HepG2 (cell line): ENCODE measurements around the gene NDUFB11. TPM values are rescaled to one million over a fixed set of nuclear protein-coding genes. Genes with fewer than 3 reads are reported as not detected.

ENCODE experiments used
- ATAC-seq: fragments of 200-7000 bp; cut with Tn5 transposase; 3 replicates; pipeline ENCODE4 v1.9.1; 2020; ENCODE audit warnings: mild to moderate bottlenecking, moderate library complexity
- BruUV-seq: library from RNA; stranded (reverse); fragments of 400-500 nt; replicated peaks from 2 replicates; lab custom pipeline; 2021; lab: Mats Ljungman, UMichigan
- CTCF ChIA-PET: fragments of 300-600 bp; formaldehyde crosslinking; extraction: SDS; loops from one replicate; lab custom pipeline; 2021; ENCODE audit warnings: low total read pairs, inconsistent platforms, low intra/inter-chr PET ratio; lab: Yijun Ruan, JAX
- POLR2A ChIA-PET: fragments of 350-600 bp; sonication (Branson Sonifier 250); formaldehyde crosslinking; loops from one replicate; lab custom pipeline; 2020; ENCODE audit warnings: antibody characterized with exemption, inconsistent platforms; lab: Yijun Ruan, JAX
- DNase-seq: peaks from one replicate; pipeline ENCODE4 v3.0.0-alpha.2; 2015; ENCODE audit warnings: low spot score
- FAIRE-seq: peaks from 3 replicates; lab custom pipeline; 2011; peaks lifted over from hg19 to GRCh38; lab: Jason Lieb, UNC
- H2AFZ ChIP-seq: one replicate; pipeline ENCODE4 v1.6.1; 2011; ENCODE audit warnings: low read length, inconsistent platforms
- H3K27ac ChIP-seq: fragments of 300-600 bp; 3 replicates; pipeline ENCODE4 v1.8.0; 2011; ENCODE audit warnings: mixed run types, mild to moderate bottlenecking, mixed read lengths, low read length, inconsistent platforms; ENCODE audit not compliant: insufficient read depth; ENCODE audit errors: extremely low read length
- H3K27me3 ChIP-seq, 2 experiments: fragments of 200-600 bp in 1 of 2; 2 replicates in 1 of 2; 3 replicates in 1 of 2; pipeline versions ENCODE4 v1.6.0 to v1.8.0; 2011; ENCODE audit warnings: low read length in 2 of 2, mild to moderate bottlenecking in 2 of 2, moderate library complexity in 2 of 2, inconsistent platforms in 1 of 2; ENCODE audit not compliant: insufficient read depth in 2 of 2, control insufficient read depth in 1 of 2
- H3K36me3 ChIP-seq, 2 experiments: fragments of 200-600 bp in 1 of 2; replicated peaks in 1 of 2; 2 replicates in 1 of 2; 3 replicates in 1 of 2; pipeline versions ENCODE4 v1.5.1 to v1.8.0; 2011; ENCODE audit warnings: low read length in 2 of 2, inconsistent platforms in 1 of 2; ENCODE audit not compliant: insufficient read depth in 2 of 2, control insufficient read depth in 1 of 2
- H3K4me1 ChIP-seq: 2 replicates; pipeline ENCODE4 v1.5.1; 2012; ENCODE audit warnings: low read length, inconsistent platforms; ENCODE audit not compliant: insufficient read depth
- H3K4me2 ChIP-seq: 2 replicates; pipeline ENCODE4 v1.6.0; 2011; ENCODE audit warnings: low read depth, low read length, inconsistent platforms
- H3K4me3 ChIP-seq, 3 experiments: fragments of 200-600 bp in 1 of 3; sonication (generic), shearing (Covaris generic) in 1 of 3; replicated peaks in 1 of 3; 2 replicates each; pipeline ENCODE4 v1.5.1; 2011 to 2016; ENCODE audit warnings: low read length in 3 of 3, inconsistent platforms in 2 of 3, low read depth in 2 of 3, mild to moderate bottlenecking in 2 of 3, control low read depth in 1 of 3, mixed read lengths in 1 of 3; ENCODE audit not compliant: insufficient read depth in 1 of 3
- H3K79me2 ChIP-seq: one replicate; pipeline ENCODE4 v1.6.1; 2011; ENCODE audit warnings: low read length, inconsistent platforms; ENCODE audit not compliant: insufficient read depth
- H3K9ac ChIP-seq: 2 replicates; pipeline ENCODE4 v1.6.0; 2011; ENCODE audit warnings: mild to moderate bottlenecking, low read depth, low read length, inconsistent platforms; ENCODE audit not compliant: insufficient read depth
- H3K9me3 ChIP-seq: 2 replicates; pipeline ENCODE4 v1.5.1; 2012; ENCODE audit warnings: mild to moderate bottlenecking, low read length
- H4K20me1 ChIP-seq: 2 replicates; pipeline ENCODE4 v1.6.0; 2011; ENCODE audit warnings: inconsistent platforms, mild to moderate bottlenecking, low read length, moderate library complexity; ENCODE audit not compliant: insufficient read depth
- MIER3 ChIP-seq: IDR thresholded peaks from 2 replicates; pipeline ENCODE4 v1.6.1; 2016; ENCODE audit warnings: missing compliant biosample characterization, borderline replicate concordance
- MYNN ChIP-seq: sonication (generic); formaldehyde crosslinking; IDR thresholded peaks from 2 replicates; pipeline ENCODE4 v1.4.0; 2020; ENCODE audit warnings: mild to moderate bottlenecking, low read depth, missing genetic modification reagents
- NR3C1 ChIP-seq: sonication (generic); formaldehyde crosslinking; IDR thresholded peaks from 2 replicates; pipeline ENCODE4 v1.4.0; 2020; ENCODE audit warnings: missing genetic modification reagents
- PHB2 ChIP-seq: fragments of 450-650 bp; IDR thresholded peaks from 2 replicates; pipeline ENCODE4 v1.6.1; 2018; ENCODE audit not compliant: partially characterized antibody
- SMARCC2 ChIP-seq: fragments of 450-650 bp; IDR thresholded peaks from 2 replicates; pipeline ENCODE4 v1.6.1; 2017; ENCODE audit warnings: antibody characterized with exemption, mild to moderate bottlenecking
- ZMYM2 ChIP-seq: sonication (generic); formaldehyde crosslinking; IDR thresholded peaks from 2 replicates; pipeline ENCODE4 v1.8.0; 2022; ENCODE audit warnings: mild to moderate bottlenecking, missing genetic modification reagents
- ZNF160 ChIP-seq: sonication (generic); formaldehyde crosslinking; IDR thresholded peaks from 2 replicates; pipeline ENCODE4 v1.8.0; 2022; ENCODE audit warnings: mild to moderate bottlenecking, inconsistent platforms, missing genetic modification reagents
- ZNF331 ChIP-seq: sonication (generic); formaldehyde crosslinking; IDR thresholded peaks from 2 replicates; pipeline ENCODE4 v1.4.0; 2020; ENCODE audit warnings: missing genetic modification reagents
- ZNF382 ChIP-seq: sonication (generic); formaldehyde crosslinking; IDR thresholded peaks from 2 replicates; pipeline ENCODE4 v1.5.0; 2020; ENCODE audit warnings: missing genetic modification reagents, mild to moderate bottlenecking, borderline replicate concordance
- WGBS: methylation state at CpG from one replicate; pipeline ENCODE4 v1.1.6; 2017; ENCODE audit warnings: low lambda C conversion rate; 5-methylcytosine and 5-hydroxymethylcytosine counted together
- in situ Hi-C: cut with HindIII; loops from 2 replicates; pipeline ENCODE4 v1.10.0; 2017; ENCODE audit warnings: low pct_unique_long_range_greater_than_20kb; ENCODE audit not compliant: extremely low pct_ligation_motif_present
- intact Hi-C: fragments of 100-400 bp; cut with micrococcal nuclease; formaldehyde crosslinking; loops from one replicate; pipeline ENCODE4 v1.10.0; 2022; ENCODE audit not compliant: unreplicated experiment
- polyA plus RNA-seq, 8 experiments: library from polyadenylated mRNA; depleted of rRNA in 3 of 8; stranded (reverse) in 7 of 8; unstranded in 1 of 8; fragments of >200 nt; fragmentation: Illumina TruSeq in 4 of 8; extraction: Trizol in 4 of 8; gene quantifications; 2 replicates each; pipeline versions ENCODE4 v1.2.1 to v1.2.3, GENCODE V29; 2011 to 2016; ENCODE audit warnings: low read depth in 4 of 8, missing spikeins in 1 of 8, mixed read lengths in 1 of 8; ENCODE audit not compliant: insufficient read depth in 1 of 8
- total RNA-seq, 5 experiments: library from RNA; depleted of rRNA; stranded (reverse); fragments of >200 nt; fragmentation: Illumina TruSeq; extraction: Trizol; gene quantifications; 2 replicates each; pipeline ENCODE4 v1.2.3, GENCODE V29; 2016; ENCODE audit warnings: low read depth in 1 of 5
- TF ChIP-seq, protein P1 (sequence below): sonication (generic); formaldehyde crosslinking; IDR thresholded peaks from 2 replicates; pipeline ENCODE4 v1.8.0; 2022; ENCODE audit warnings: missing genetic modification reagents, mild to moderate bottlenecking, moderate library complexity, borderline replicate concordance
- TF ChIP-seq, protein P2 (sequence below): sonication (generic); formaldehyde crosslinking; IDR thresholded peaks from 2 replicates; pipeline ENCODE4 v1.8.1; 2023; ENCODE audit warnings: mild to moderate bottlenecking, missing genetic modification reagents

Gene NDUFB11
- total and polyA plus RNA-seq, 2 of the 13 experiments (the other 11 are each of a cell fraction or from before 2014, with no cell fraction given) = 46.6 to 100 TPM

DNA sequence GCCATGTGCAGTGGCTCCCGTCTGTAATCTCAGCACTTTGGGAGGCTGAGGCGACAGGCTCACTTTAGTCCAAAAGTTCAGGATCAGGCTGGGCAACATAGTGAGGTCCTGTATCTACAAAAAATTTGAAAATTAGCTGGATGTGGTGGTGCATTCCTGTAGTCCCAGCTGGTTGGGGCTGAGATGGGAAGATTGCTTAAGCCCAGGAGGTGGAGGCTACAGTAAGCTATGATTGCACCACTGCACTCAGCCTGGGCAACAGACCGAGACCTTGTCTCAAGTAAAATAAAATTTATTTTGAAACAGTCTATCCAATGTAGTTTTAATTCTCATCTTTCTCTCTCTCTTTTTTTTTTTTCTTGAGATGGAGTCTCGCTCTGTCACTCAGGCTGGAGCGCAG, 21.6 kb upstream of the NDUFB11 start (continued):
- TF ChIP-seq, protein P1, sequence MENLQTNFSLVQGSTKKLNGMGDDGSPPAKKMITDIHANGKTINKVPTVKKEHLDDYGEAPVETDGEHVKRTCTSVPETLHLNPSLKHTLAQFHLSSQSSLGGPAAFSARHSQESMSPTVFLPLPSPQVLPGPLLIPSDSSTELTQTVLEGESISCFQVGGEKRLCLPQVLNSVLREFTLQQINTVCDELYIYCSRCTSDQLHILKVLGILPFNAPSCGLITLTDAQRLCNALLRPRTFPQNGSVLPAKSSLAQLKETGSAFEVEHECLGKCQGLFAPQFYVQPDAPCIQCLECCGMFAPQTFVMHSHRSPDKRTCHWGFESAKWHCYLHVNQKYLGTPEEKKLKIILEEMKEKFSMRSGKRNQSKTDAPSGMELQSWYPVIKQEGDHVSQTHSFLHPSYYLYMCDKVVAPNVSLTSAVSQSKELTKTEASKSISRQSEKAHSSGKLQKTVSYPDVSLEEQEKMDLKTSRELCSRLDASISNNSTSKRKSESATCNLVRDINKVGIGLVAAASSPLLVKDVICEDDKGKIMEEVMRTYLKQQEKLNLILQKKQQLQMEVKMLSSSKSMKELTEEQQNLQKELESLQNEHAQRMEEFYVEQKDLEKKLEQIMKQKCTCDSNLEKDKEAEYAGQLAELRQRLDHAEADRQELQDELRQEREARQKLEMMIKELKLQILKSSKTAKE (CRISPR knock-in tag) = no peak

DNA sequence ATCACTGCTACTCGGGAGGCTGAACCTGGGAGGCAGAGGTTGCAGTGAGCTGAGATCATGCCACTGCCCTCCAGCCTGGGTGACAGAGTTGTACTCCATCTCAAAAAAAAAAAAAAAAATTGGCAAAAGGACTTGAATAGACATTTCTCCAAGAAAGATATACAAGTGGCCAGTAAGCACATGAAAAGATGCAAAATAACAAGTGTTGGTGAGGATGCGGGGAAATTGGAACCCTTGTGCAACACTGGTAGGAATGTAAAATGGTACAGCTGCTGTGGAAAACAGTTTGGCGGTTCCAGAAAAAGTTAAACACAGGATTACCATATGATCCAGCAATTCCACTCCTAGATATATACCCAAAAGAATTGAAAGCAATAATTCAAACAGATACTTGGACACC, 19.9 kb upstream of the NDUFB11 start:
- no peak overlapping the region for H3K9ac ChIP-seq

More for the DNA sequence above, 19.9 kb upstream of the NDUFB11 start:
- Histone ChIP-seq H2AFZ (no peak overlapping the region), H3K36me3 (no peaks in the 10 kb centered on the region; a peak in 1 of 5 replicates), H4K20me1 (no peaks in the 10 kb centered on the region), H3K27ac (no peak overlapping the region), H3K4me2 (no peak overlapping the region), H3K79me2 (peaks cover 36% of the 10 kb centered on the region), H3K4me3 (no peak overlapping the region), H3K4me1 (peaks cover 36% of the 10 kb centered on the region), H3K9me3 (no peaks in the 10 kb centered on the region), H3K27me3 (no peaks in the 10 kb centered on the region)
- ChIA-PET POLR2A (no interaction called here), CTCF (no interaction called here)
- no TSS peak for BruUV-seq
- FAIRE-seq (no peak), DNase-seq (no peak), ATAC-seq (no peak)
- intact Hi-C loops = no loop called here
- TF ChIP-seq MIER3 (CRISPR knock-in tag) = no peak
- TF ChIP-seq SMARCC2 = no peak
- TF ChIP-seq ZNF382 (CRISPR knock-in tag) = no peak
- TF ChIP-seq ZNF160 (CRISPR knock-in tag) = no peak
- no peak for TF ChIP-seq MYNN (CRISPR knock-in tag)
- TF ChIP-seq PHB2 = no peak
- TF ChIP-seq, protein P2, sequence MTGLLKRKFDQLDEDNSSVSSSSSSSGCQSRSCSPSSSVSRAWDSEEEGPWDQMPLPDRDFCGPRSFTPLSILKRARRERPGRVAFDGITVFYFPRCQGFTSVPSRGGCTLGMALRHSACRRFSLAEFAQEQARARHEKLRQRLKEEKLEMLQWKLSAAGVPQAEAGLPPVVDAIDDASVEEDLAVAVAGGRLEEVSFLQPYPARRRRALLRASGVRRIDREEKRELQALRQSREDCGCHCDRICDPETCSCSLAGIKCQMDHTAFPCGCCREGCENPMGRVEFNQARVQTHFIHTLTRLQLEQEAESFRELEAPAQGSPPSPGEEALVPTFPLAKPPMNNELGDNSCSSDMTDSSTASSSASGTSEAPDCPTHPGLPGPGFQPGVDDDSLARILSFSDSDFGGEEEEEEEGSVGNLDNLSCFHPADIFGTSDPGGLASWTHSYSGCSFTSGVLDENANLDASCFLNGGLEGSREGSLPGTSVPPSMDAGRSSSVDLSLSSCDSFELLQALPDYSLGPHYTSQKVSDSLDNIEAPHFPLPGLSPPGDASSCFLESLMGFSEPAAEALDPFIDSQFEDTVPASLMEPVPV = no peak
- TF ChIP-seq ZMYM2 (CRISPR knock-in tag) = no peak
- TF ChIP-seq ZNF331 (CRISPR knock-in tag) = no peak
- TF ChIP-seq NR3C1 (CRISPR knock-in tag) = no peak
- in situ Hi-C loops = no loop called here
- 98% methylated on average over 3 of the region's 3 CpGs for WGBS
